GM12872 (cell line): ENCODE data around the gene CR1L.

Source experiments
- TF ChIP-seq, protein P1 (sequence below): IDR thresholded peaks from 3 replicates; pipeline ENCODE4 v1.5.1; 2011; ENCODE audit warnings: low read depth, mild to moderate bottlenecking, low read length, moderate library complexity; ENCODE audit not compliant: insufficient read depth

Gene CR1L

DNA sequence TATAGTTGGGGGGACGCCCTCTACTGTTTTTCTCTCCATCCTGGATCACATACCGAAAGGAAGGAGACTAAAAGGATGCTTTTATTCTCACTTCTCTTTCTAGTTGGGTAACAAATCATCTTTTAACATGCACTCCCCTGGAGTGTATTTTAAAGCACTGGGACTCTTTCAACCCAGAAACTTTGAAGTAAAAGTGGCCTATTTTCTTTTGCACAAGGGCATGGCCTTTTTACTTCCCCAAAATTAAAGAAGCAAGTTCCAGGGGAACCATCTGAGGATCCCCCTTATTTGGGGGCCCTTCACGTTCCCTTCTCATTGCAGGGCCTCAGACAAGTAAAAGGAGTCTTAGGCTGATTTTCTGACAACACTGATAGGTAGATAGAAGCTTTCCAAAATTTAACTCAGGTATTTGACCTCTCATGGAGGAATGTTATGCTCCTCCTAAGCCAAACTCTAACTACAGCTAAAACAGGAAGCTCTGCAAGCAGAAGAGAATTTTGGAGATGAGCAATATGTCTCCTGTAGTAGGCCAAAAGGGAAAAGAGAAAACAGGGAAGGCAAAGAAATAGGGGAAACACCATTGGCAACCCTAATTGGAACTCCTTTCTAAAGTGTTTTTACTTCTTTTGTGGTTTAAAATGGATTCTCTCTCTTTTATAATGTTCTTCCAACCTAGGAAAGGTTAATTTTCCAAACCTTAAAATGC is 98.1 kb downstream of the CR1L start:
- TF ChIP-seq, protein P1, sequence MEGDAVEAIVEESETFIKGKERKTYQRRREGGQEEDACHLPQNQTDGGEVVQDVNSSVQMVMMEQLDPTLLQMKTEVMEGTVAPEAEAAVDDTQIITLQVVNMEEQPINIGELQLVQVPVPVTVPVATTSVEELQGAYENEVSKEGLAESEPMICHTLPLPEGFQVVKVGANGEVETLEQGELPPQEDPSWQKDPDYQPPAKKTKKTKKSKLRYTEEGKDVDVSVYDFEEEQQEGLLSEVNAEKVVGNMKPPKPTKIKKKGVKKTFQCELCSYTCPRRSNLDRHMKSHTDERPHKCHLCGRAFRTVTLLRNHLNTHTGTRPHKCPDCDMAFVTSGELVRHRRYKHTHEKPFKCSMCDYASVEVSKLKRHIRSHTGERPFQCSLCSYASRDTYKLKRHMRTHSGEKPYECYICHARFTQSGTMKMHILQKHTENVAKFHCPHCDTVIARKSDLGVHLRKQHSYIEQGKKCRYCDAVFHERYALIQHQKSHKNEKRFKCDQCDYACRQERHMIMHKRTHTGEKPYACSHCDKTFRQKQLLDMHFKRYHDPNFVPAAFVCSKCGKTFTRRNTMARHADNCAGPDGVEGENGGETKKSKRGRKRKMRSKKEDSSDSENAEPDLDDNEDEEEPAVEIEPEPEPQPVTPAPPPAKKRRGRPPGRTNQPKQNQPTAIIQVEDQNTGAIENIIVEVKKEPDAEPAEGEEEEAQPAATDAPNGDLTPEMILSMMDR, result no peak

DNA sequence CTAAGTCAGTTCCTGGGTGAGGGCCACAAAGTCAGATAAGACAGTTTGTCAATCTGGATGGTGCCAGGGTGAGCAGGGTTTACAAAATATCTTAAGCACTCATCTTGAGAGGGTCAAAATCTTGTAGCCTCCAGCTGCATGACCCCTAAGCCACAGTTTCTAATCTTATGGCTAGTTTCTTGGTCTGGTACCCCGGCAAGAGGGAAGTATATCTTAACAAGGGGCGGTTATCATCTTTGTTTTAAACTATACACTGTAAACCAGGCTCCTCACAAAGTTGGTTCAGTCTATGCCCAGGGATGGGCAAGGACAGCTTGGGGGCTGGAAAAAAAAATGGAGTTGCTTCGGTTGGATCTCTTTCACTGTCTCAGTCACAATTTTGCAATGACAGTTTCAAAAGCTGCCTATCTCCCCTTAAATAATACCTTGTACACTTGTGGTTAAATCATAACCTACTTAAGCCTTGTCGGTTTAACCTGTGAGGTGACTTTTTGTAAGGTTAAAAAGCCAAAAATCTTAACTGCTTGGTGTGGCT is 99.1 kb downstream of the CR1L start:
- TF ChIP-seq, protein P1, result no peak

DNA sequence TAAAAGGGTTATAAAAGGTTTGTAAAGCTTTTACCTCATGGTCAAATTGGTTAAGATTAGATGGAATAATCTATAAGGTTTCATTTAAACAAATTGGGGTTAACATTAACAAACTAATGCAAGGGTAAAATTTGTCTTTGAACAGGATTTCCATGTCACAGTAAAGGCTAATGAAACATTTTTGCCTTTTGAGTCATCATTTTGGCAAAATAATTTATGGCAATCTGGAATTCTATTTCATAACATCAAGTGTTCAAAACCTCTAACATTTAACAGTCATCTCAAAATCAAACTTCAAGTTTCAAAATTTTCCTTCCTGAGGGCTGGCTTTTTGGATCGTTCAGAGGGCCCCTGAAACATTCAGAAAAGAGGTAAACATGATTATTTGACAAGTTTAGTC is 100.4 kb downstream of the CR1L start:
- TF ChIP-seq, protein P1, result no peak

DNA sequence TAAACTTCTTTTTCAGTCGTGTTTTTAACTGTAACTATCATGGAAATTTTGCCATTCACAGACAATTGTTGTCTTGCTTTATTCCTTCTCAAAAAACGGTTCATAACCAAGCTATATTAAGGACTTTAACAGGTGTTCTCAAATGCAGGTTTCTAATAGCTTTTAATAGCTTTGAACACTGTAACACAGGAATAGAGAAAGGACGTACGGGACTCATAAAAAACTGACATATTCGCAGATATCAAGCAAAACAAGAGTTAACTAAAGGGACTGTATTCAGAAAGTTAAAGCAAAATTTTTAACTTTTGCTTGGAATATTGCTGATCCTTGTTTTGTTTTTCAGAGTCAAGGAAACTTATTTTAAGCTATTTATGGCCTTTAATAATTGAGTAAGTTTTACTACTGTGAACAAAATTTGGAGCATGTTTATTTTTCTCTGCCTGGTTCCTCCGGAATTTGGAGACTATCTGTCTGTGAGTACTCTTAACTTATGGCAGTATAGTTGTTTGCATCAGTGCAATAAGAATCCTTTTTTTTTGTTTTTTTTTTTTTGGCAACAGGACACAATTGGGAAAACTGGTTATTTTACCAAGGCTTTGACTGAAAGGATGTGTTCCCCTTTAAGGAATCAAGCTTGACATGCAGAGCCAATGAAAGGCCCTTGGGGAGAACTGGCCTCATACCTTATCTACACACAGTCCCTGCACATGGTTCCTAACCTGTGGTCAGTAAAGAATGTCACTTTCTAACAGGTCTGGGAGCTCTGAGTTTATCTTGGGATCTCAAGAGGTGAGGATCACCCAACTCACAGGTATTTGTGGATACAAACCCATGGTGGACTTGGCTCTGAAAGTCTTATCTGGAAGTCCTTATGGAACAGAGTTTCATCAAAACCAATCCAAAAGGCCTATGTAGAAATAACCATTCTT is 101.2 kb downstream of the CR1L start:
- TF ChIP-seq, protein P1, result no peak

DNA sequence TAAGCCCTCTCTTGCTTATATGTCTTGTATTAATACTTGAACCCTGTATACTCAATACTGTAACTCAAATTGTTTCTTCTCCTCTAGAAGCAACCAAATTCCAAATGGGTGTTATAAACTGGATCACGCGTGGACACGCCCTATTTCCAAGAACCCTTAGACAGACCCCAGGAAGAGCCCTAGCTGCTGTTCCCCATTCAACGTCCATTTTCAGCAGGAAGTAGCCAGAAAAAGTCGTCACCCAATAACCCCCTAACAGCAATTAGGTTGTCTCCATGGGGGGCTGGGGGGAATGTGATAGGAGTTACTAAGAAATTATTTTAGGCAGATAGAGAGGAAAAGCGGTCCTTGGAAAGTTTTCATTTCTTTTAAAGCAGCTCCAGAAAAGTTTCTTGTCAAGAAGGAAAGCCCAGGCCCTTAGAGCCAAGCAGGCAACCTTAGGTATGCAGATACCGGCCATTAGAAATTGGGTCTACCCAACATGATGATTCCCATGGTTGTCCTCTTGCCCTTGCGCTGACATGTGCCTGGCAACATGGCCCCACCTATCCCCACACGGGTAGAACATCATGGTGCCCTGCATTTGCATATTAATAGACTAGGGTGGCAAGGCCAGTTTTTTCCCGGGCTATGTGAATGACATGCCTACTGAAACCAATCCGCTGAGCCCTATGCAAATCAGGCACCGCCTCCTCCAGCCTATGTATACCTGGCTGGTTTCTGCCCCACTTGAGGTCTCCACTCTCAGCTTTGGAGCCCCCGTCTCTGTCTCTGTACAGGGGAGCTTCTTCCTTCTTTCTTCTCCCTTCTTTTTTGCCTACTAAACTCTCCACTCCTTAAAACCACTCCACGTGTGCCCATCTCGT is 102.9 kb downstream of the CR1L start:
- TF ChIP-seq, protein P1, result no peak

DNA sequence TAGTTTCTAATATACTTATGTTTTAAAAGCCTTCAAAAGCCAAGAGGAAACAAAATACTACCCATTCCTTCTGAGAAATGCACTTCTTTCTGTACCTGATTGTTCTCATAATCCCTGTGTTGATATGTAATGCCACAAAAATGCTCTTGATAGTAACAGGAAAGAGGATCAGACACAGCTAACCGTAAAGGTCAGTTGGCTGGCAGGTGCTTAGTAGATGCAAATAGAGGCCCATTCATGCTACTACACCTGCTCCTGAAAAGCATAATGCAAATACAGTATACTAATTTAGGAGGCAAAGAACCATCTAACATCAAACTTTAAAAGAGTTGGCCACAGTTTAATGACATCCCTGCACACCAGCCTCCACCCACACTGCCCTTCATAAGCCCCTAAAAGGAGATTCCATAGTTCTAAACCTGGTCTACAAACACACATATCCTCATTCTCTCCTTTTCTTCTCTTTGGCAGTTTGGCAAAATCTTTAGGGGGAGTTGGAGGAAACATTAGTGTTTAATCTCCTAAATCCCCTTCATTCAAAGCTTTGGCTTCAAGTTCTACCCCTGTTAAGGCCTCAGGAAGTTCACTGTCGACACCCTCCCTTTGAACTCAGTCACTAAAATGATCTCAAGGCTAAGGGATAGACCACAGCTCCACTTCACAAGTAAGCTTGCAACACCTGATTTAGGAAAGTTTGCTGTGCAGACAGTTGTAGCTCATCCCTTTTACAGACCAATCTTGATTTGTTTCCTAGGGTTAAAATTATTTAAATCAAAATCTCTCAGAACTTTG is 104.0 kb downstream of the CR1L start:
- TF ChIP-seq, protein P1, result no peak
